ENCODE results near the gene RAB11FIP2.

Gene RAB11FIP2

DNA sequence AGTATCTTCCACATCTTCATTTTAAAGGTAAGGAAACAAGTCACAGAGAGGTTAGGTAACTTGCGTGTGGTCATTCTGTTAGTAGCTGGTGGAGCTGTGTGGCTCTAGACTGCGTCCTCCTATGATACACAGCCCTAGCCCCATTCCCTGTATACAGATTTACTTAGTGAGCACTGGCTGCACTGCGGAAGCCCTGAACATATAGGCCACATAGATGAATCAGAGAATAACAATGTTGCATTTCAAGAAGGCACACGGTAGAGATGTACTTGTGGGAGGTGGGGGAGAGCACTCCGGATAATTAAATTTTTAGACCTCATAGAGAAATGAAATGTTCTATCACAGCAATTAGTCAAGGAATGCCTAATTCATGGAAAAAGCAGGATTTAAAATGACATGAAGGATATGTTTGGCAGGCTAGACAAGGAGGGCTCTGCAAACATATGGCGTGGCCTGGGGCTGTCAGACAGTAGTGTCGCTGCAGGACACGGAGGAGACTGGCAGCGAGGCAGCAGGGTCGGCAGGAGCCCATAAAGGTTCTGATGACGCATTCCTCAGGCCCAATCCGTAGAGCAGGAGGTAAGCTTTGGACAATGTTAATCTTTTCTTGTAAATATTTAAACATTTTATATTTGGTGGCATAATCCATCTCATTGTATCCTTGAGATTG is 29.5 kb downstream of the RAB11FIP2 start:
- Mint-ChIP-seq H3K27ac (no peak overlapping the region), H3K9me3 (ENCODE audit: low read depth) (no peaks in the 10 kb centered on the region), H3K4me1 (ENCODE audit: low read depth) (no peaks in the 10 kb centered on the region), H3K4me3 (no peak overlapping the region), H3K27me3 (no peaks in the 10 kb centered on the region), H3K36me3 (peaks cover 6% of the 10 kb centered on the region)

GRCh38 chr10:118012952-118013525 is 33.7 kb downstream of the RAB11FIP2 start:
- Mint-ChIP-seq H3K9me3 (ENCODE audit: low read depth) (no peaks in the 10 kb centered on the region), H3K36me3 (peaks cover 8% of the 10 kb centered on the region), H3K4me1 (ENCODE audit: low read depth) (no peaks in the 10 kb centered on the region), H3K27me3 (no peaks in the 10 kb centered on the region), H3K27ac (no peak overlapping the region), H3K4me3 (no peak overlapping the region)

DNA sequence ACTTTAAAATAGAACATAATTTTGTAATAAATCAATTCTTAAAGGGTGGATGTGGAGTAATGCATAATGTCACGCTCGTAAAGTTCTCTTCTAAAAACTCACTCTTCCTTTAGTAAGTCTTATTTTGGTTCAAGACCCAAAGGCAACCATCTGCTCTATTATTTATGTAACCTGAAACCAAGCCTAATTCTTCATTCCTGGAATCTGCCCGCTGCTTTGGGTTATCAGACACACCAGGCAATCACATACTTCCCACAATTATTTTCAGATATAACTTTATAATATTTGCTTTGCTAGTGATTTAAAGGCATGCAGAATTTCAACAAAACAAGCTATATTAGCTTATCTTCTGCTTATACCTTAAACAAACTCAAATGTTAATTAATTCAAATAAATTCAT is 39.0 kb downstream of the RAB11FIP2 start:
- Mint-ChIP-seq H3K27me3 (no peaks in the 10 kb centered on the region), H3K36me3 (peaks cover 21% of the 10 kb centered on the region)

DNA sequence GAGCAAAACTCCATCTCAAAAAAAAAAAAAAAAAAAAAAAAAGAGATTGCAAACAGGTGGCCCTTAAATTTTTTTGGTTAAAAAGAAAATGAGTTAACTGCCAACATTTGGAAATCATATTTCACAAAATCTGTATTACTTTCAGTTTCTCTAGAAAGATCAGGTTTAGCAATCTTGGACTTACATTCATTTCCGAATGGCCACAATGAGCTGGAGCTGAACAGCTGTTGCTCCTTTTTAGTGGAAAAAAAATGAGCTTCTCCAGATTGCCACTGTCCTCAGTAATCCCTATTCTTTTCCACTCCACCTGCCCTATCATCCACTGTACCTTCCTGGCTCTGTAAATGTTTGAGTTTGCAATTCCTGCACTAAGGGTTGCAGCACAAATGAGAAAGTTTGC is 43.6 kb downstream of the RAB11FIP2 start:
- peaks cover 37% of the 10 kb centered on the region for H3K36me3 Mint-ChIP-seq

More for the DNA sequence above, 39.0 kb downstream of the RAB11FIP2 start:
- H3K4me1 Mint-ChIP-seq (ENCODE audit: low read depth): no peaks in the 10 kb centered on the region
- no peaks in the 10 kb centered on the region for H3K9me3 Mint-ChIP-seq (ENCODE audit: low read depth)
- H3K4me3 Mint-ChIP-seq: no peak overlapping the region
- no peak overlapping the region for H3K27ac Mint-ChIP-seq

DNA sequence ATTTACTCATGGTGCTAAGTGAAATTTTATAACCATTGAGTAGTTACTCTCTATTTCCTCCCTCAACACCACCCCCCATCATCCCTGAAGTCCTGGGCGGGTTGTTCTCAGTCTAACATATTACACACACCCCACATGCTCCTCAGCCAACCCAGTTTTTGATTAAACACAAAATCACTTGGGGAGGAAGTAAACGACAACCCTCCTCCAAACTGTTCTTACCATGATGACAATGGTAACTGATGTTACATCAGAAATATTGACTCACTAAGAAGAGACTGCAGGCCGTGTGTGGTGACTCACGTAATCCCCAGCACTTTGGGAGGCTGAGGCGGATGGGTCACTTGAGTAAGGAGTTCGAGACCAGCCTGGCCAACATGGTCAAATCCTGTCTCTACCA is 44.2 kb downstream of the RAB11FIP2 start:
- H3K36me3 Mint-ChIP-seq: peaks cover 37% of the 10 kb centered on the region
- H3K9me3 Mint-ChIP-seq (ENCODE audit: low read depth): no peaks in the 10 kb centered on the region

More for the DNA sequence above, 43.6 kb downstream of the RAB11FIP2 start:
- Mint-ChIP-seq H3K9me3 (ENCODE audit: low read depth) (no peaks in the 10 kb centered on the region), H3K4me1 (ENCODE audit: low read depth) (peaks cover 3% of the 10 kb centered on the region), H3K27me3 (no peaks in the 10 kb centered on the region), H3K4me3 (no peak overlapping the region), H3K27ac (no peak overlapping the region)

DNA sequence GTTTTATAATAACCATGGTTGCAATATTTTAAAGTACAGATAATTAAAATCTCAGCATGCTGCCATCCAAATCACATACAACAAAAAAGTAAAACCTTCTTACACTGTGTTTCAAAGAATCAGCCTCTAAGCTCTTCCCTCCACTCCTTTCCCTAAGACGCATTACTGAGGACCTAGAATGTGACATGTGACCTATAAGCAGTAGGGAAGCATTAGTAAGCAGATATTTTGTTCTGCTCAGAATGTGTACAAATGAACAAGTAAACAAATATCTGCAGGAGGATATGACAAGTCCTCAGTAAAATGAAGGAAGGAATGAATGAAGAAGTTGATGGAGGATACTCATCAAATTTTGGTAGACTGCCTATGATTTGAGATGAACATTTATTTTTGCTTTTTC is 49.1 kb downstream of the RAB11FIP2 start:
- no peak overlapping the region for H3K27ac Mint-ChIP-seq
- peaks cover 29% of the 10 kb centered on the region for H3K36me3 Mint-ChIP-seq
- no peaks in the 10 kb centered on the region for H3K27me3 Mint-ChIP-seq
- no peak overlapping the region for H3K4me3 Mint-ChIP-seq
- H3K9me3 Mint-ChIP-seq (ENCODE audit: low read depth): no peaks in the 10 kb centered on the region
- H3K4me1 Mint-ChIP-seq (ENCODE audit: low read depth): peaks cover 3% of the 10 kb centered on the region

More for the DNA sequence above, 44.2 kb downstream of the RAB11FIP2 start:
- H3K27ac Mint-ChIP-seq: no peak overlapping the region
- no peaks in the 10 kb centered on the region for H3K27me3 Mint-ChIP-seq
- peaks cover 3% of the 10 kb centered on the region for H3K4me1 Mint-ChIP-seq (ENCODE audit: low read depth)
- H3K4me3 Mint-ChIP-seq: no peak overlapping the region

DNA sequence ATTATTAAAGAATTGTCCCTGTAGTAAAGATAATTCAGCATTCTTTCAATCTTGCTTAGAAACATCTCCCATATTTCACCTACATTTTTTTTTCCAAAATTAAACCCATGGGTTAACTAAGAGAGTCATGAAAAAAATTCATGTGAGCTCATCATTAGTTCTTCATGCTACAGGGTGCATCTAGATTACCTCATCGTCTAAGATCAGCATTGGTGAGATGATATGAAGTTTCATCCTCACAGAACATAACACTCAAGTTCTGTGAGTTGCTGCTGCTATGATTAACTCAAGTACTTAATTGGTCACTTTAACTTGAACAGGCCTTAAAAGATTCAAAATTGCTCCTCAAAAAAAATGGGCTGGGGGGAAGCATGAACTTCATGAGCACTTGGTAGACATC is 50.0 kb downstream of the RAB11FIP2 start:
- peaks cover 26% of the 10 kb centered on the region for H3K36me3 Mint-ChIP-seq
- no peaks in the 10 kb centered on the region for H3K4me1 Mint-ChIP-seq (ENCODE audit: low read depth)
- no peak overlapping the region for H3K27ac Mint-ChIP-seq
- no peaks in the 10 kb centered on the region for H3K27me3 Mint-ChIP-seq
- H3K9me3 Mint-ChIP-seq (ENCODE audit: low read depth): peaks cover under 1% of the 10 kb centered on the region
- H3K4me3 Mint-ChIP-seq: no peak overlapping the region

GRCh38 chr10:117994771-117995170 is 52.0 kb downstream of the RAB11FIP2 start:
- H3K4me3 Mint-ChIP-seq: no peak overlapping the region
- peaks cover 4% of the 10 kb centered on the region for H3K9me3 Mint-ChIP-seq (ENCODE audit: low read depth)
- no peak overlapping the region for H3K27ac Mint-ChIP-seq
- no peaks in the 10 kb centered on the region for H3K4me1 Mint-ChIP-seq (ENCODE audit: low read depth)
- H3K27me3 Mint-ChIP-seq: no peaks in the 10 kb centered on the region
- peaks cover 26% of the 10 kb centered on the region for H3K36me3 Mint-ChIP-seq

DNA sequence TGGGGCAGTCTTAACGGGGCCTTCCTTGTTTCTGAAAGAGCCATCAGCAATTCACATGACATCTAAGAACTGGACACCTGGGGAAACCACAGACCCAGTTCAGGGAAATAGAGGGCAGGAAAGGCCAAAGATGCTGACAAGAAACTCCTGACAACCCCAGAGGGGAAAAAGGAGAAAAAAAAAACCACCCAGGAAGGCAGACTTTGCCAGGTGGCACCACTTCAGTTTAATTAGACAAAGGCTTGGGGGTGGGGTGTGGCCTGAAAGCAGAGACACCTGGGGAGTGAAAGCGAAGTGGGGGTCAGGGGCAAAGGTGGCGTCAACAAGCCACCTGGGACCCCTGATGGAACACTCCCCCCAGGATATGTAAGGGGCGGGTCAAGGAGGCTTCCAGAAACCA is 53.6 kb downstream of the RAB11FIP2 start:
- H3K9me3 Mint-ChIP-seq (ENCODE audit: low read depth): peaks cover 6% of the 10 kb centered on the region
- no peaks in the 10 kb centered on the region for H3K4me1 Mint-ChIP-seq (ENCODE audit: low read depth)
- no peaks in the 10 kb centered on the region for H3K27me3 Mint-ChIP-seq
- H3K36me3 Mint-ChIP-seq: peaks cover 23% of the 10 kb centered on the region
- no peak overlapping the region for H3K4me3 Mint-ChIP-seq
- no peak overlapping the region for H3K27ac Mint-ChIP-seq

DNA sequence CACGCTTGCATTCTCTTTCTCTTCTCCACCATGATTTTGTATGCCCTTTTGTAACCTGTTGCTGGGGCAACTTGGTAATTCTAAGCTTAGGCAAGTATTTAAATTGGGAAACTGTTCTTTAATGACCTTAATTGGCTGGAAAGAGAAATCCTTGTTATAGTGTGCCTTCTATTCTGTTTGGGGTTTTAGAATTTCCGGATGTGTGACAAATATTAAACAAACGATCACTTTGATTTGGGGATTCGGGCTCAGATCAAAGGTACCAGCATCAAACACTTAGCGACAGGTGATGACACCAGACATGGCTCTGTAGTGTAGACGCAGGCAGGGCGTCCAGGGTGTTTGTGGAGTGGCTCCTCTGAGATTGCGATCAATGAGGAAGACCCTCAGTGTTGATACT is 55.0 kb downstream of the RAB11FIP2 start:
- no peaks in the 10 kb centered on the region for H3K4me1 Mint-ChIP-seq (ENCODE audit: low read depth)

DNA sequence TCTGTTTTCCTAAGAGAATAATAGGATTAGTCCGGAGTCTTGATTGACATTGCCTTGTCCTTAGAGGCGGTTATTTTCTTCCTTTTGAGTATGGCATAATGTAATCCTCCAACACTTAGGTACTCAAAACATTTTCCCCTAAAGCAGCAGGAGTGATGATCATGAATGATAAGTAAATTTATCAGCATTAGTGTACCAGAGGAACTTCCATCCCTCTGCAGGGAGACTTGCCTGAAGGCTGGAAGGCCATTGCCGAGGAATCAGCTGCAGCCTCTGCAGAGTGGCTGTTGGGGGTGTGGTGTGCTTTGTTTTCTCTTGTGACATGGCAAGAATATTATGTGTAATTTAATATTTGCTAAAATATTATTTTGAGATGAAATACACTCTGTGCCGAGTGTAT is 56.8 kb downstream of the RAB11FIP2 start:
- no peaks in the 10 kb centered on the region for H3K27me3 Mint-ChIP-seq
- H3K4me1 Mint-ChIP-seq (ENCODE audit: low read depth): no peaks in the 10 kb centered on the region
- no peak overlapping the region for H3K4me3 Mint-ChIP-seq
- H3K9me3 Mint-ChIP-seq (ENCODE audit: low read depth): peaks cover 24% of the 10 kb centered on the region
- H3K27ac Mint-ChIP-seq: no peak overlapping the region
- H3K36me3 Mint-ChIP-seq: peaks cover 23% of the 10 kb centered on the region

More for the DNA sequence above, 55.0 kb downstream of the RAB11FIP2 start:
- Mint-ChIP-seq H3K27ac (no peak overlapping the region), H3K36me3 (peaks cover 28% of the 10 kb centered on the region), H3K9me3 (ENCODE audit: low read depth) (peaks cover 17% of the 10 kb centered on the region), H3K4me3 (no peak overlapping the region), H3K27me3 (no peaks in the 10 kb centered on the region)

- no peaks in the 10 kb centered on the region for H3K4me1 Mint-ChIP-seq (ENCODE audit: low read depth)
- no peak overlapping the region for H3K4me3 Mint-ChIP-seq
- H3K36me3 Mint-ChIP-seq: peaks cover 23% of the 10 kb centered on the region
- H3K9me3 Mint-ChIP-seq (ENCODE audit: low read depth): peaks cover 24% of the 10 kb centered on the region
- H3K27me3 Mint-ChIP-seq: peaks cover 2% of the 10 kb centered on the region
- H3K27ac Mint-ChIP-seq: no peak overlapping the region
Observed at GRCh38 chr10:117988814-117989213, 57.9 kb downstream of the RAB11FIP2 start.

- Mint-ChIP-seq H3K4me1 (ENCODE audit: low read depth) (no peaks in the 10 kb centered on the region), H3K36me3 (peaks cover 19% of the 10 kb centered on the region), H3K27me3 (peaks cover 4% of the 10 kb centered on the region), H3K9me3 (ENCODE audit: low read depth) (peaks cover 24% of the 10 kb centered on the region), H3K4me3 (no peak overlapping the region), H3K27ac (no peak overlapping the region)
Observed at GRCh38 chr10:117987244-117987909, 59.4 kb downstream of the RAB11FIP2 start.

- Mint-ChIP-seq H3K9me3 (ENCODE audit: low read depth) (peaks cover 21% of the 10 kb centered on the region), H3K36me3 (peaks cover 9% of the 10 kb centered on the region), H3K4me3 (no peak overlapping the region), H3K27me3 (peaks cover 4% of the 10 kb centered on the region), H3K4me1 (ENCODE audit: low read depth) (no peaks in the 10 kb centered on the region), H3K27ac (no peak overlapping the region)
Observed at GRCh38 chr10:117983961-117984360, 62.8 kb downstream of the RAB11FIP2 start.
